H1 (cell line): ENCODE results near the gene VSNL1. TPM values are rescaled to one million over a fixed set of nuclear protein-coding genes. Genes with fewer than 3 reads are reported as not detected.

Source experiments
- CTCF ChIA-PET: fragments of 300-600 bp; sonication (Branson Sonifier 250); formaldehyde crosslinking; loops from one replicate; lab custom pipeline; 2021; ENCODE audit not compliant: partially characterized antibody; lab: Charles Lee
- POLR2A ChIA-PET: fragments of 300-600 bp; sonication (Branson Sonifier 250); formaldehyde crosslinking; loops from one replicate; lab custom pipeline; 2021; ENCODE audit warnings: inconsistent platforms; ENCODE audit not compliant: partially characterized antibody; lab: Charles Lee
- DNase-seq, 2 experiments: peaks; one replicate each; pipeline versions ENCODE4 v3.0.0 to v3.0.0-alpha.2; 2010 to 2022; ENCODE audit warnings: low spot score in 2 of 2, low read depth in 1 of 2, mixed read lengths in 1 of 2
- FAIRE-seq: peaks from 2 replicates; lab custom pipeline; 2011; peaks lifted over from hg19 to GRCh38; lab: Jason Lieb, UNC
- H2AFZ ChIP-seq: 2 replicates; pipeline ENCODE4 v1.8.1; 2012; ENCODE audit warnings: low read length, inconsistent platforms
- H2AK5ac ChIP-seq: 2 replicates; pipeline ENCODE4 v1.6.1; 2013; ENCODE audit warnings: low read depth, low read length
- H2BK120ac ChIP-seq: replicated peaks from 2 replicates; pipeline ENCODE3; 2013; ENCODE audit warnings: low read depth, low read length, inconsistent platforms
- H2BK12ac ChIP-seq: 2 replicates; pipeline ENCODE4 v1.6.1; 2013; ENCODE audit warnings: low read depth, low read length
- H2BK15ac ChIP-seq: 2 replicates; pipeline ENCODE4 v1.6.1; 2013; ENCODE audit warnings: low read length
- H2BK20ac ChIP-seq: 2 replicates; pipeline ENCODE4 v1.6.1; 2013; ENCODE audit warnings: low read length
- H2BK5ac ChIP-seq: 2 replicates; pipeline ENCODE4 v1.6.1; 2013; ENCODE audit warnings: low read depth, low read length
- H3K14ac ChIP-seq: 2 replicates; pipeline ENCODE4 v1.6.1; 2013; ENCODE audit warnings: inconsistent platforms; ENCODE audit not compliant: insufficient read length
- H3K18ac ChIP-seq: 2 replicates; pipeline ENCODE4 v1.6.1; 2013; ENCODE audit warnings: low read length; ENCODE audit errors: extremely low read depth
- H3K23ac ChIP-seq: 2 replicates; pipeline ENCODE4 v1.6.1; 2013; ENCODE audit warnings: inconsistent platforms; ENCODE audit not compliant: insufficient read length
- H3K23me2 ChIP-seq: 2 replicates; pipeline ENCODE4 v1.6.1; 2013; ENCODE audit warnings: low read depth, low read length
- H3K27ac ChIP-seq: 2 replicates; pipeline ENCODE4 v1.6.1; 2011; ENCODE audit warnings: low read depth, low read length, inconsistent platforms
- H3K27me3 ChIP-seq, 4 experiments: replicated peaks in 1 of 4; 1 replicate in 1 of 4; 2 replicates in 3 of 4; pipeline versions ENCODE4 v1.6.1 to v1.8.1; 2011 to 2013; ENCODE audit warnings: low read length in 3 of 4, mild to moderate bottlenecking in 3 of 4, inconsistent platforms in 2 of 4, mixed read lengths in 2 of 4, moderate library complexity in 1 of 4; ENCODE audit not compliant: control insufficient read depth in 3 of 4, insufficient read depth in 3 of 4; ENCODE audit errors: extremely low read depth in 1 of 4
- H3K36me3 ChIP-seq, 4 experiments: 2 replicates each; pipeline versions ENCODE4 v1.6.1 to v1.8.1; 2011 to 2013; ENCODE audit warnings: mild to moderate bottlenecking in 4 of 4, low read length in 3 of 4, moderate library complexity in 2 of 4, control low read depth in 1 of 4, inconsistent platforms in 1 of 4; ENCODE audit not compliant: insufficient read depth in 4 of 4, control insufficient read depth in 2 of 4
- H3K4ac ChIP-seq: replicated peaks from 2 replicates; pipeline ENCODE3; 2013; ENCODE audit warnings: low read length, low read depth, mixed read lengths, inconsistent platforms; ENCODE audit not compliant: insufficient read length
- H3K4me1 ChIP-seq, 4 experiments: replicated peaks in 1 of 4; 1 replicate in 1 of 4; 2 replicates in 3 of 4; pipeline versions ENCODE4 v1.6.1 to v1.8.1; 2011 to 2013; ENCODE audit warnings: low read length in 3 of 4, inconsistent platforms in 2 of 4, mixed read lengths in 1 of 4; ENCODE audit not compliant: insufficient read depth in 4 of 4, control insufficient read depth in 3 of 4
- H3K4me2 ChIP-seq, 2 experiments: 2 replicates each; pipeline versions ENCODE4 v1.6.1 to v1.8.1; 2011 to 2013; ENCODE audit warnings: low read depth in 2 of 2, low read length in 2 of 2, control low read depth in 1 of 2, inconsistent platforms in 1 of 2, mild to moderate bottlenecking in 1 of 2; ENCODE audit not compliant: insufficient read depth in 1 of 2
- H3K4me3 ChIP-seq, 4 experiments: fragments of 200-600, 300-600 bp in 1 of 4; sonication (generic), shearing (Covaris generic), sonication (Bioruptor Twin) in 1 of 4; 2 replicates each; pipeline versions ENCODE4 v1.5.1 to v1.8.1; 2011 to 2016; ENCODE audit warnings: low read length in 4 of 4, low read depth in 3 of 4, control low read depth in 2 of 4, inconsistent platforms in 2 of 4, mild to moderate bottlenecking in 2 of 4, mixed read lengths in 1 of 4, moderate library complexity in 1 of 4; ENCODE audit not compliant: insufficient read depth in 2 of 4; ENCODE audit errors: extremely low read depth in 1 of 4
- H3K56ac ChIP-seq: replicated peaks from 2 replicates; pipeline ENCODE3; 2013; ENCODE audit warnings: low read depth, mild to moderate bottlenecking, mixed read lengths, low read length, inconsistent platforms; ENCODE audit not compliant: insufficient read length
- H3K79me1 ChIP-seq: 2 replicates; pipeline ENCODE4 v1.6.1; 2013; ENCODE audit warnings: low read depth, low read length, control low read depth
- H3K79me2 ChIP-seq, 2 experiments: 2 replicates each; pipeline versions ENCODE4 v1.6.1 to v1.8.1; 2012 to 2013; ENCODE audit warnings: low read length in 2 of 2, mild to moderate bottlenecking in 2 of 2, inconsistent platforms in 1 of 2; ENCODE audit not compliant: insufficient read depth in 2 of 2, control insufficient read depth in 1 of 2
- H3K9ac ChIP-seq, 4 experiments: replicated peaks in 1 of 4; 1 replicate in 1 of 4; 2 replicates in 3 of 4; pipeline versions ENCODE4 v1.6.1 to v1.8.1; 2011 to 2013; ENCODE audit warnings: low read depth in 3 of 4, low read length in 3 of 4, control low read depth in 2 of 4, mild to moderate bottlenecking in 2 of 4, moderate library complexity in 2 of 4, inconsistent platforms in 1 of 4; ENCODE audit errors: extremely low read depth in 1 of 4
- H3K9me3 ChIP-seq, 2 experiments: 2 replicates each; pipeline versions ENCODE4 v1.6.1 to v1.8.1; 2012 to 2013; ENCODE audit warnings: mild to moderate bottlenecking in 2 of 2, moderate library complexity in 2 of 2, control low read depth in 1 of 2, inconsistent platforms in 1 of 2, low read depth in 1 of 2, low read length in 1 of 2, mixed read lengths in 1 of 2; ENCODE audit not compliant: insufficient read depth in 2 of 2
- H4K20me1 ChIP-seq, 2 experiments: replicated peaks in 1 of 2; 2 replicates each; pipeline versions ENCODE3 to v1.8.1; 2011 to 2013; ENCODE audit warnings: inconsistent platforms in 2 of 2, low read length in 2 of 2, mild to moderate bottlenecking in 1 of 2; ENCODE audit not compliant: insufficient read depth in 2 of 2, control insufficient read depth in 1 of 2
- H4K5ac ChIP-seq: 2 replicates; pipeline ENCODE4 v1.6.1; 2013; ENCODE audit warnings: low read length, low read depth, mixed read lengths, inconsistent platforms; ENCODE audit not compliant: insufficient read length
- H4K8ac ChIP-seq: 2 replicates; pipeline ENCODE4 v1.8.0; 2013; ENCODE audit warnings: mild to moderate bottlenecking, moderate library complexity, low read length, inconsistent platforms; ENCODE audit not compliant: insufficient read depth; ENCODE audit errors: extremely low read depth
- H4K91ac ChIP-seq: replicated peaks from 2 replicates; pipeline ENCODE3; 2013; ENCODE audit warnings: low read length, mixed read lengths, inconsistent platforms; ENCODE audit not compliant: insufficient read length
- ASH2L ChIP-seq: fragments of 200-600, 300-600 bp; sonication (generic); IDR thresholded peaks from one replicate; pipeline ENCODE4 v1.7.1; 2017; ENCODE audit warnings: low read length
- BCL11A ChIP-seq, 2 experiments: IDR thresholded peaks; one replicate each; pipeline ENCODE4 v1.6.1; 2011; ENCODE audit warnings: low read depth in 2 of 2, low read length in 2 of 2, mild to moderate bottlenecking in 2 of 2
- CHD1 ChIP-seq: IDR thresholded peaks from 2 replicates; pipeline ENCODE4 v1.6.1; 2012; ENCODE audit warnings: low read depth, low read length, improper control_type of control experiment
- EP300 ChIP-seq, 2 experiments: IDR thresholded peaks; 1 replicate in 1 of 2; 2 replicates in 1 of 2; pipeline ENCODE4 v1.6.1; 2011 to 2012; ENCODE audit warnings: low read depth in 2 of 2, low read length in 2 of 2, mild to moderate bottlenecking in 2 of 2, borderline replicate concordance in 1 of 2, inconsistent platforms in 1 of 2, moderate library complexity in 1 of 2
- GABPA ChIP-seq: IDR thresholded peaks from 2 replicates; pipeline ENCODE4 v1.6.1; 2011; ENCODE audit warnings: mild to moderate bottlenecking, low read length, moderate library complexity, borderline replicate concordance; ENCODE audit not compliant: insufficient read depth
- MAFK ChIP-seq: IDR thresholded peaks from 2 replicates; pipeline ENCODE4 v1.6.1; 2012; ENCODE audit warnings: low read depth, mild to moderate bottlenecking, improper control_type of control experiment, low read length
- RFX5 ChIP-seq: IDR thresholded peaks from 2 replicates; pipeline ENCODE4 v1.6.1; 2011; ENCODE audit warnings: low read depth, low read length, improper control_type of control experiment, borderline replicate concordance
- SIX5 ChIP-seq: IDR thresholded peaks from 2 replicates; pipeline ENCODE4 v1.6.1; 2011; ENCODE audit warnings: mild to moderate bottlenecking, low read depth, low read length
- SP2 ChIP-seq: IDR thresholded peaks from 2 replicates; pipeline ENCODE4 v1.6.1; 2012; ENCODE audit warnings: mild to moderate bottlenecking, low read length, inconsistent platforms
- SP4 ChIP-seq: IDR thresholded peaks from 2 replicates; pipeline ENCODE4 v1.6.1; 2012; ENCODE audit warnings: low read length, inconsistent platforms
- SUZ12 ChIP-seq: fragments of 200-600 bp; sonication (generic); IDR thresholded peaks from 2 replicates; pipeline ENCODE4 v1.6.1; 2012; ENCODE audit warnings: mild to moderate bottlenecking, inconsistent platforms, low read length, moderate library complexity, mixed read lengths
- WGBS, 2 experiments: shearing (Covaris generic) in 1 of 2; methylation state at CpG; one replicate each; pipeline versions ENCODE4 v1.1.6 to v1.1.7; 2013 to 2015; ENCODE audit warnings: low lambda C conversion rate in 2 of 2, mixed read lengths in 2 of 2, inconsistent platforms in 1 of 2, low coverage in 1 of 2, missing lambda C conversion rate in 1 of 2; ENCODE audit not compliant: insufficient replicate concordance in 2 of 2, insufficient coverage in 1 of 2, insufficient read length in 1 of 2; ENCODE audit errors: extremely low coverage in 1 of 2, missing lambda C conversion rate in 1 of 2; 5-methylcytosine and 5-hydroxymethylcytosine counted together
- polyA plus RNA-seq, 7 experiments: library from polyadenylated mRNA; depleted of rRNA in 3 of 7; stranded (reverse) in 5 of 7; unstranded in 2 of 7; fragments of >200 nt in 5 of 7; fragments of 200-250 nt in 2 of 7; gene quantifications; 1 replicate in 5 of 7; 2 replicates in 1 of 7; 4 replicates in 1 of 7; pipeline versions ENCODE4 v1.2.1 to v1.2.3, GENCODE V29; 2011 to 2013; ENCODE audit warnings: missing spikeins in 2 of 7, mixed read lengths in 2 of 7
- total RNA-seq: library from RNA; stranded (reverse); fragmentation: NEBNext Ultra II Directional; extraction: Animal tissue kit (Norgen Biotek cat#: 25700); gene quantifications from 2 replicates; pipeline ENCODE4 v1.2.1, GENCODE V29; 2021

The VSNL1 gene
- total and polyA plus RNA-seq, 2 of the 8 experiments (the other 6 are each of a cell fraction or from before 2014, with no cell fraction given) = 49.4 to 108 TPM

DNA sequence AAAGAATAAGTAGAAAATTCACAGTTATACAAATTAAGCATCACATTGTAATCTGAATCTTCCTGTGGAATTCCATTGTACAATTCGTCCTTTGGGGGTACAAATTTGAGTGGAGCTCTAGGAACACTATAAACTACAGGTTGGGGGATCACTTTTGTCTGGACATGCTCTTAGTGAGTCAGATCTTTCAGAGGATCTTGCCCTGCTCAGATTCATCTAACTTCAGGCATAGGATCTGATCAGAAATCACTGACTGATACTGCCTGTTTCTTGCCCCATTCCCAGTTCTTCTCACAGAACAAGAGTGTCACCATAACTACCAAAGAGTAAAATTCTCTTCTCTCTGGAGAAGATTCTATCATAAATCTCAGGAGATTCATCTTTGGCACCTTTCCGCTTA, 10.7 kb upstream of the VSNL1 start:
- Histone ChIP-seq H3K9me3 (no peaks in the 10 kb centered on the region), H3K18ac (no peak overlapping the region), H3K4ac (no peak overlapping the region), H2BK20ac (no peak overlapping the region), H4K91ac (no peak overlapping the region), H3K36me3 (no peaks in the 10 kb centered on the region), H2BK12ac (no peak overlapping the region), H3K23me2 (no peaks in the 10 kb centered on the region), H4K5ac (no peak overlapping the region), H3K4me3 (no peak overlapping the region), H4K8ac (no peak overlapping the region), H2BK5ac (no peak overlapping the region), H2AK5ac (no peak overlapping the region), H3K56ac (no peak overlapping the region), H3K27ac (no peak overlapping the region), H2BK15ac (no peak overlapping the region), H3K79me1 (no peaks in the 10 kb centered on the region), H3K27me3 (no peaks in the 10 kb centered on the region), H3K9ac (no peak overlapping the region), H3K4me1 (no peaks in the 10 kb centered on the region), H3K14ac (no peak overlapping the region), H2BK120ac (no peak overlapping the region), H3K4me2 (no peak overlapping the region), H3K23ac (no peak overlapping the region), H2AFZ (no peak overlapping the region), H3K79me2 (no peaks in the 10 kb centered on the region), H4K20me1 (no peaks in the 10 kb centered on the region)
- ChIA-PET POLR2A (no interaction called here), CTCF (interaction anchor here (0.6 to 1.2 kb wide), 2 partner anchors 9 to 377 kb away, joined by 3 read pairs; no protein-coding TSS in a partner anchor)
- no peak for TF ChIP-seq BCL11A (IDR thresholded peaks at IDR 0.05; ENCODE audit: low read depth in 2 of 2, low read length in 2 of 2)
- no peak for TF ChIP-seq ASH2L
- no peak for TF ChIP-seq SP2
- no peak for TF ChIP-seq SIX5
- TF ChIP-seq EP300 (IDR thresholded peaks at IDR 0.05; ENCODE audit: borderline replicate concordance in 1 of 2, low read depth in 2 of 2, low read length in 2 of 2) = no peak
- TF ChIP-seq SUZ12 = no peak
- TF ChIP-seq RFX5 = no peak
- TF ChIP-seq MAFK = no peak
- no peak for TF ChIP-seq CHD1
- TF ChIP-seq SP4 = no peak
- no peak for TF ChIP-seq GABPA
- 85% methylated on average over 2 of the region's 2 CpGs; no CpG with 5 or more reads in 1 of the 2 experiments for WGBS, 2 experiments
- FAIRE-seq = no peak
- DNase-seq = no peak
